ENCODE data around the gene TFCP2.

Gene TFCP2

GRCh38 chr12:51209259-51209658 is 36.3 kb upstream of the TFCP2 start:
- FAIRE-seq: no peak
- no peak for TF ChIP-seq POLR2AphosphoS5 (IDR thresholded peaks at IDR 0.05; ENCODE audit: low read depth, low read length)
- TF ChIP-seq TAF1 (IDR thresholded peaks at IDR 0.05; ENCODE audit: borderline replicate concordance, low read depth, low read length): no peak
- DNase-seq (ENCODE audit: insufficient read length): no peak

- DNase-seq (ENCODE audit: insufficient read length) (no peak), FAIRE-seq (no peak)
- TF ChIP-seq TAF1 (IDR thresholded peaks at IDR 0.05; ENCODE audit: borderline replicate concordance, low read depth, low read length) (no peak), POLR2A (IDR thresholded peaks at IDR 0.05; ENCODE audit: low read depth, low read length) (no peak)
These were observed 35.2 kb upstream of the TFCP2 start for GRCh38 chr12:51208016-51208660.

GRCh38 chr12:51205350-51205749 is 32.4 kb upstream of the TFCP2 start:
- no peak for DNase-seq (ENCODE audit: insufficient read length)
- FAIRE-seq: no peak
- no peak for TF ChIP-seq TAF1 (IDR thresholded peaks at IDR 0.05; ENCODE audit: borderline replicate concordance, low read depth, low read length)
- no peak for TF ChIP-seq POLR2AphosphoS5 (IDR thresholded peaks at IDR 0.05; ENCODE audit: low read depth, low read length)
- TF ChIP-seq POLR2A (IDR thresholded peaks at IDR 0.05; ENCODE audit: low read depth, low read length): no peak

- TF ChIP-seq TAF1 (IDR thresholded peaks at IDR 0.05; ENCODE audit: borderline replicate concordance, low read depth, low read length): no peak
- no peak for TF ChIP-seq POLR2AphosphoS5 (IDR thresholded peaks at IDR 0.05; ENCODE audit: low read depth, low read length)
- DNase-seq (ENCODE audit: insufficient read length): no peak
- no peak for FAIRE-seq
These were observed 29.8 kb upstream of the TFCP2 start for GRCh38 chr12:51202718-51203117.

- no peak for FAIRE-seq
- no peak for TF ChIP-seq POLR2AphosphoS5 (IDR thresholded peaks at IDR 0.05; ENCODE audit: low read depth, low read length)
- TF ChIP-seq POLR2A (IDR thresholded peaks at IDR 0.05; ENCODE audit: low read depth, low read length): no peak
- no peak for TF ChIP-seq TAF1 (IDR thresholded peaks at IDR 0.05; ENCODE audit: borderline replicate concordance, low read depth, low read length)
These were observed 27.9 kb upstream of the TFCP2 start for GRCh38 chr12:51200806-51201205.

GRCh38 chr12:51200156-51200555 is 27.2 kb upstream of the TFCP2 start:
- FAIRE-seq (no peak), DNase-seq (ENCODE audit: insufficient read length) (no peak)
- TF ChIP-seq TAF1 (IDR thresholded peaks at IDR 0.05; ENCODE audit: borderline replicate concordance, low read depth, low read length) (no peak), POLR2A (IDR thresholded peaks at IDR 0.05; ENCODE audit: low read depth, low read length) (no peak), POLR2AphosphoS5 (IDR thresholded peaks at IDR 0.05; ENCODE audit: low read depth, low read length) (no peak)

More at GRCh38 chr12:51200806-51201205, 27.9 kb upstream of the TFCP2 start:
- DNase-seq (ENCODE audit: insufficient read length): no peak

GRCh38 chr12:51199366-51199945 is 26.5 kb upstream of the TFCP2 start:
- DNase-seq (ENCODE audit: insufficient read length) (no peak), FAIRE-seq (no peak)
- TF ChIP-seq TAF1 (IDR thresholded peaks at IDR 0.05; ENCODE audit: borderline replicate concordance, low read depth, low read length) (no peak), POLR2A (IDR thresholded peaks at IDR 0.05; ENCODE audit: low read depth, low read length) (no peak), POLR2AphosphoS5 (IDR thresholded peaks at IDR 0.05; ENCODE audit: low read depth, low read length) (no peak)

- DNase-seq (ENCODE audit: insufficient read length) (no peak), FAIRE-seq (no peak)
- TF ChIP-seq TAF1 (IDR thresholded peaks at IDR 0.05; ENCODE audit: borderline replicate concordance, low read depth, low read length) (no peak), POLR2AphosphoS5 (IDR thresholded peaks at IDR 0.05; ENCODE audit: low read depth, low read length) (no peak), POLR2A (IDR thresholded peaks at IDR 0.05; ENCODE audit: low read depth, low read length) (no peak)
These were observed 25.8 kb upstream of the TFCP2 start for GRCh38 chr12:51198568-51199365.

- DNase-seq (ENCODE audit: insufficient read length): no peak
- FAIRE-seq: no peak
- TF ChIP-seq TAF1 (IDR thresholded peaks at IDR 0.05; ENCODE audit: borderline replicate concordance, low read depth, low read length): no peak
- no peak for TF ChIP-seq POLR2AphosphoS5 (IDR thresholded peaks at IDR 0.05; ENCODE audit: low read depth, low read length)
- TF ChIP-seq POLR2A (IDR thresholded peaks at IDR 0.05; ENCODE audit: low read depth, low read length): no peak
These were observed 25.0 kb upstream of the TFCP2 start for GRCh38 chr12:51197736-51198567.

GRCh38 chr12:51196547-51196946 is 23.6 kb upstream of the TFCP2 start:
- FAIRE-seq: no peak
- TF ChIP-seq POLR2A (IDR thresholded peaks at IDR 0.05; ENCODE audit: low read depth, low read length) (no peak), TAF1 (IDR thresholded peaks at IDR 0.05; ENCODE audit: borderline replicate concordance, low read depth, low read length) (no peak), POLR2AphosphoS5 (IDR thresholded peaks at IDR 0.05; ENCODE audit: low read depth, low read length) (no peak)
- DNase-seq (ENCODE audit: insufficient read length): no peak

- DNase-seq (ENCODE audit: insufficient read length) (no peak), FAIRE-seq (no peak)
- no peak for TF ChIP-seq POLR2AphosphoS5 (IDR thresholded peaks at IDR 0.05; ENCODE audit: low read depth, low read length)
- no peak for TF ChIP-seq TAF1 (IDR thresholded peaks at IDR 0.05; ENCODE audit: borderline replicate concordance, low read depth, low read length)
- no peak for TF ChIP-seq POLR2A (IDR thresholded peaks at IDR 0.05; ENCODE audit: low read depth, low read length)
These were observed 22.9 kb upstream of the TFCP2 start for GRCh38 chr12:51195841-51196240.
